GM18870 (cell line): ENCODE results near the gene TMEM61.

Source experiments
- ATAC-seq: cut with Tn5 transposase; IDR thresholded peaks from one replicate; pipeline ENCODE4 v1.9.1; 2021; ENCODE audit warnings: moderate library complexity; ENCODE audit not compliant: unreplicated experiment

The TMEM61 gene

DNA sequence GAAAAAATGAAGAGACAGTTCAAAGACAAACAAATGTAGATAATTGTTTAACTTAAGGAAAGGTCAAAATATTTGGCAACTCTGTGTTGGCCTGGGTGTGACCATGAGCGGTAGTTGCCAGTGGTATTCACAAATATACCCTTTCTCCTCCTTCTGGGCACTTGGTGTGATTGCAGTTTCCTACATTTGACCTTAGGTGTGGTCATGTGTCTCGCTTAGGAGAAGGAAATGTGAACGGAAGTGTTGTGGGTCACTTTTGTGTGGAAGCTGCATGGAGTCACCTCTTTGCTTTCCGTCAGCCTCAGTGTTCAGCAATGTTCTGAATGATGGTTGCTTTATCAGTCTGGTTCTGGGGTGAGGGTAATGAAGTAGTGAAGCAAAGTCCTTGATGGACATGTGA, 55.5 kb downstream of the TMEM61 start:
- ATAC-seq: no peak

- no peak for ATAC-seq
Observed at GRCh38 chr1:55037733-55038551, 57.5 kb downstream of the TMEM61 start.

DNA sequence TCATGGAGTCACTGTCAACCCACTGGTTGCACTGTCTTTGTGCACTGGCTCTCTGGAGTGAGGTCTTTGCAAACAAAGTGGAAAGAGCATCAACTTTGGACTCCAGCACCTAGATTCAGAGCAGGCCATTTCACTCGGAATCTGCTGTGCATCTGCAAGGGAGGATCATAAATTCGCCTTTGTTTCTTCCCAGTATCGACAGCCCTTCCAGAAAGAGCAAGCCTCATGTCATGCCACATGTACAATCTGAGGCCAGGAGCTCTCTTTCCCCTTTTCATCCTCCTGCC, 58.1 kb downstream of the TMEM61 start:
- no peak for ATAC-seq

GRCh38 chr1:55038974-55039341, 58.5 kb downstream of the TMEM61 start:
- no peak for ATAC-seq

DNA sequence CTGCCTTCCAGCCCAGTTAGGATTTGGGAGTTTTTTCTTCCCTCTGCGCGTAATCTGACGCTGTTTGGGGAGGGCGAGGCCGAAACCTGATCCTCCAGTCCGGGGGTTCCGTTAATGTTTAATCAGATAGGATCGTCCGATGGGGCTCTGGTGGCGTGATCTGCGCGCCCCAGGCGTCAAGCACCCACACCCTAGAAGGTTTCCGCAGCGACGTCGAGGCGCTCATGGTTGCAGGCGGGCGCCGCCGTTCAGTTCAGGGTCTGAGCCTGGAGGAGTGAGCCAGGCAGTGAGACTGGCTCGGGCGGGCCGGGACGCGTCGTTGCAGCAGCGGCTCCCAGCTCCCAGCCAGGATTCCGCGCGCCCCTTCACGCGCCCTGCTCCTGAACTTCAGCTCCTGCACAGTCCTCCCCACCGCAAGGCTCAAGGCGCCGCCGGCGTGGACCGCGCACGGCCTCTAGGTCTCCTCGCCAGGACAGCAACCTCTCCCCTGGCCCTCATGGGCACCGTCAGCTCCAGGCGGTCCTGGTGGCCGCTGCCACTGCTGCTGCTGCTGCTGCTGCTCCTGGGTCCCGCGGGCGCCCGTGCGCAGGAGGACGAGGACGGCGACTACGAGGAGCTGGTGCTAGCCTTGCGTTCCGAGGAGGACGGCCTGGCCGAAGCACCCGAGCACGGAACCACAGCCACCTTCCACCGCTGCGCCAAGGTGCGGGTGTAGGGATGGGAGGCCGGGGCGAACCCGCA, 59.1 kb downstream of the TMEM61 start, which contains the start of gene PCSK9:
TSS of gene PCSK9 (plus strand) at position 207 of the 741 bp plus-strand sequence. CDS start at position 497, 290 bp downstream.
- no peak for ATAC-seq

GRCh38 chr1:55040083-55040932, 59.9 kb downstream of the TMEM61 start:
- no peak for ATAC-seq

DNA sequence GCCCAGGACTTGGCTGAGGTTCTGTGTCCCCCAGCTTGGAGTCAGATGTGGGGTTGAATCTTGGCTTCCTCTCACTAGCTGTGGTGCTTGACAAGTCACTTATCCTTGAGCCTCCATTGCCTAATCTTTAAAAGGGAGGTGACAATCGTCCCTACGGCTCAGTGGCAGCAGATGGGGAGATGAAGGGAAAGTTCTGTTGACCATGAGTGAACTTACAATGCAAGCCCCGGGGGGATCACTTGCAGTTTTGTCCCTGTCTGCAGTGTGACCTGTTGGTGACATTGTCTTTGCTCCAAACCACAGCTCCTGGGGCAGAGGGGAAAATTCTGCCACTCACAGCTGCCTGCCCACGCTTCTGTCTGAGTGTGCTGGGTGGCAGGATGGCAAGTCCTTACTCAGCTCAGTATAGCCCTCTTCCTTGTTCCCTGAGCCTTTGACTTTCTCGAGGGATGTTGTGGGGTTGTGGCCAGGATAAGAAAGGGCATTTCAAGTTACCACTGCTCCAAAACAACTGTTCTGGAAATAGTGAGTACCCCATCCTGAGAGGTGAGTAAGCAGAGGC, 60.6 kb downstream of the TMEM61 start:
- no peak for ATAC-seq

DNA sequence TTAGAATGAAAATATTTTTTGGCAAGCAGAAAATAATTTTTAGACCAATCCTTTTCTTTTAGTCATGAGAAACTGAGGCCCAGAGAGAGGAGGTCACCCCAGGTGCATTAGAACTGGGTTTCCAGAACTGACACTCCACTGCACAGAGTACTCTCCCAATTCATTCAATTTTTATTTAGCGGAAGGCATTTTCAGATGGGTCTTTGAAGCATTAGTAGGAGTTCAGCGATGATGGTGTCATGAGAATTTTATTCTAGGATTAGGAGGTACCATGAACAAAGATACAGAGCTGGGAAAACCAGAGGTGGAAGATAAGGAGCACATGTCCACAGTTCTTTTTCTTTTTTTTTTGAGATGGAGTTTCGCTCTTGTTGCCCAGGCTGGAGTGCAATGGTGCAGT, 61.2 kb downstream of the TMEM61 start:
- no peak for ATAC-seq
